Immature natural killer cell (primary cell): ENCODE measurements around the gene SH2D1B. TPM values are rescaled to one million over a fixed set of nuclear protein-coding genes. Genes with fewer than 3 reads are reported as not detected.

Experiments used
- DNase-seq, 3 donors: peaks; one replicate each; pipeline ENCODE4 v3.0.0; 2022; ENCODE audit warnings: mixed read lengths in 1 of 3
- H3K27ac Mint-ChIP-seq, 6 donors: one replicate each; pipeline ENCODE4 v1.8.0; 2020; ENCODE audit warnings: mixed read lengths in 6 of 6, mild to moderate bottlenecking in 5 of 6, inconsistent platforms in 4 of 6, moderate library complexity in 3 of 6
- H3K27me3 Mint-ChIP-seq, 3 donors: one replicate each; pipeline ENCODE4 v1.8.0; 2020 to 2021; ENCODE audit warnings: low read depth in 3 of 3, mild to moderate bottlenecking in 3 of 3, mixed read lengths in 3 of 3, moderate library complexity in 3 of 3, inconsistent platforms in 1 of 3
- H3K36me3 Mint-ChIP-seq, 3 donors: one replicate each; pipeline ENCODE4 v1.8.0; 2020; ENCODE audit warnings: mixed read lengths in 3 of 3, inconsistent platforms in 2 of 3, mild to moderate bottlenecking in 2 of 3
- H3K4me1 Mint-ChIP-seq, 2 donors: one replicate each; pipeline ENCODE4 v1.8.0; 2020; ENCODE audit warnings: inconsistent platforms in 2 of 2, mild to moderate bottlenecking in 2 of 2, mixed read lengths in 2 of 2, moderate library complexity in 1 of 2
- H3K4me3 Mint-ChIP-seq, 5 donors: one replicate each; pipeline ENCODE4 v1.8.0; 2020; ENCODE audit warnings: mild to moderate bottlenecking in 5 of 5, mixed read lengths in 5 of 5, inconsistent platforms in 3 of 5, moderate library complexity in 3 of 5
- H3K9me3 Mint-ChIP-seq, 6 donors: one replicate each; pipeline ENCODE4 v1.8.0; 2020; ENCODE audit warnings: mild to moderate bottlenecking in 6 of 6, mixed read lengths in 6 of 6, inconsistent platforms in 4 of 6, moderate library complexity in 3 of 6
- polyA plus RNA-seq, 3 donors: library from polyadenylated mRNA; unstranded; fragments of 300-500 nt; fragmentation: Illumina TruSeq; gene quantifications; one replicate each; pipeline ENCODE4 v1.2.3, GENCODE V29; 2021

Gene SH2D1B
- polyA plus RNA-seq, 3 donors from 2014 or later = 598 to 1,411 (median 608) TPM

- Mint-ChIP-seq H3K36me3 (no peaks in the 10 kb centered on the region), H3K4me1 (peaks cover 9 to 11% of the 10 kb centered on the region in 2 donors), H3K4me3 (no peak overlapping the region), H3K27ac (no peak overlapping the region), H3K27me3 (peaks cover 0 to 2% (median 2%) of the 10 kb centered on the region in 3 donors), H3K9me3 (no peaks in the 10 kb centered on the region)
- DNase-seq = no peak
Observed at GRCh38 chr1:162370721-162371120, 41.2 kb downstream of the SH2D1B start.

DNA sequence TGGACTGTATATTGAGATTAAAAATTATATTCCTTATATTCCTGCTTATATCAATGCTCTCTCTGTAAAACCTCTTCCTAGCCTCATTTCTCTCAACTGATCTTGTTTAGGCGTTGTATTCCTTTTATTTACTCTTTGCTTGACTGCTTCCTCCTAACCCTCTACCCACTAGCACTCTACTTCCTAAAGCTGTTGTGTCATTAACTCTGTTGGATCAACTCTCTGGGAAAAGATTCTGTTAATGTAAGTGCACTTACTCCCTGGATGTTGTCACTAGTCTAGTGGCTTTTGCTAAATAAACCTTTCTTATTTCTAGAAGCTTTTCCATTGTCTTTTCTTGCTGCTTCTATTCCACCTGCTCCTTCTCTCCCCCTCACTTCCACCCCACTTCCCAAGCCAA is 41.8 kb downstream of the SH2D1B start:
- Mint-ChIP-seq H3K27ac (no peak overlapping the region), H3K36me3 (no peaks in the 10 kb centered on the region), H3K4me3 (no peak overlapping the region), H3K27me3 (peaks cover 0 to 2% (median 2%) of the 10 kb centered on the region in 3 donors), H3K4me1 (peaks cover 9 to 11% of the 10 kb centered on the region in 2 donors), H3K9me3 (no peaks in the 10 kb centered on the region)
- no peak for DNase-seq

DNA sequence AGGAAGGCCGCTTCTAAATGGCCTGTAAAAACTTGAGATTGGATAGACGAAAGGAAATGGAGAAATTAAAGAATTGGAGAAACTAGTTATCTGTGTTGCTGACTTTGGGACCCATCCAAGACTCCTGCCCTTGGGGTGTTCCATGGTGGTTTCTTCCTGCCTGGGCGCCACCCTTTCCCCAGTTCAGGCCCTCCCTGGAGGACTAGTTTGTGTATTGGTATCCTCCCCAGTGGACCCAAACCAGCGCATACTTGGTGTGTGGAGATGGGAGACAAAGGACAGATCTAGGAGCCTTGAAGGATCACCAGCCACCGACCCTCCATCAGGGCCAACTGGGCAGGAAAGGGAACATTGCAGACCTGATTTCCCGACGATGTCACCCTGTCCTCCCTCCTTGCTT is 42.4 kb downstream of the SH2D1B start:
- H3K36me3 Mint-ChIP-seq = no peaks in the 10 kb centered on the region

GRCh38 chr1:162368451-162368850 is 43.5 kb downstream of the SH2D1B start:
- H3K27me3 Mint-ChIP-seq = peaks cover 0 to 2% (median 2%) of the 10 kb centered on the region in 3 donors
- DNase-seq = no peak
- H3K36me3 Mint-ChIP-seq = no peaks in the 10 kb centered on the region
- no peak overlapping the region for H3K27ac Mint-ChIP-seq
- H3K4me3 Mint-ChIP-seq = no peak overlapping the region
- peaks cover 9 to 11% of the 10 kb centered on the region in 2 donors for H3K4me1 Mint-ChIP-seq
- no peaks in the 10 kb centered on the region for H3K9me3 Mint-ChIP-seq

More for the DNA sequence above, 42.4 kb downstream of the SH2D1B start:
- Mint-ChIP-seq H3K4me1 (peaks cover 9 to 11% of the 10 kb centered on the region in 2 donors), H3K4me3 (no peak overlapping the region), H3K9me3 (no peaks in the 10 kb centered on the region), H3K27me3 (peaks cover 0 to 2% (median 2%) of the 10 kb centered on the region in 3 donors), H3K27ac (no peak overlapping the region)
- DNase-seq = no peak

- no peak overlapping the region for H3K4me3 Mint-ChIP-seq
- H3K27ac Mint-ChIP-seq = no peak overlapping the region
- H3K27me3 Mint-ChIP-seq = peaks cover 0 to 2% (median 2%) of the 10 kb centered on the region in 3 donors
- no peaks in the 10 kb centered on the region for H3K36me3 Mint-ChIP-seq
- no peak for DNase-seq
- no peaks in the 10 kb centered on the region for H3K9me3 Mint-ChIP-seq
- H3K4me1 Mint-ChIP-seq = peaks cover 6 to 8% of the 10 kb centered on the region in 2 donors
Observed at GRCh38 chr1:162367772-162368171, 44.2 kb downstream of the SH2D1B start.

GRCh38 chr1:162367073-162367472 is 44.9 kb downstream of the SH2D1B start:
- H3K27me3 Mint-ChIP-seq = peaks cover 0 to 2% (median 2%) of the 10 kb centered on the region in 3 donors
- no peaks in the 10 kb centered on the region for H3K9me3 Mint-ChIP-seq
- H3K4me3 Mint-ChIP-seq = peak overlapping the region in 3 of 5 donors; percentile 8 to 57 (median 41)
- peaks cover 0 to under 1% of the 10 kb centered on the region in 2 donors for H3K4me1 Mint-ChIP-seq
- DNase-seq = no peak
- H3K27ac Mint-ChIP-seq = no peak overlapping the region
- no peaks in the 10 kb centered on the region for H3K36me3 Mint-ChIP-seq

DNA sequence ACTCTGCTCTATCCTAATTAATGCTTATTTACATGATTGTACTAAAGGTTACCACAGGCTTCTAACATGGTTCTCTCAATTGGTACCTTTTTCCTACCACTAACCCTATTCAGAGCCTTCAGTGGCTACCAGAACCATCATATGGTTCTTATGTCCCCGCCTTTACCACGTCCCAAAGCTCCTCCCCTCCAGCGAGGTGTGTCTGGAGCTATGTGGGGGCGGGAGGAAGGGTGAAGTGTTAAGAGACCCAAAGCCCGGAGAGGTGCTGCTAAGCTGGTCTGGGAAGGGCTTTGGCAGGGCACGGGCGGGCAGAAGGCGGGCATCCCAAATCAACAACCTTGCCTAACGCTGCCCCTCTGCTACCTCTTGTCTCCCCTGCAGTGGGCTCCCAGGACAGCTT is 45.3 kb downstream of the SH2D1B start:
- Mint-ChIP-seq H3K36me3 (no peaks in the 10 kb centered on the region), H3K27ac (no peak overlapping the region), H3K27me3 (peaks cover 0 to 2% (median 2%) of the 10 kb centered on the region in 3 donors), H3K9me3 (no peaks in the 10 kb centered on the region), H3K4me3 (peak overlapping the region in 3 of 5 donors; percentile 8 to 57 (median 41)), H3K4me1 (no peaks in the 10 kb centered on the region)
- no peak for DNase-seq

- H3K36me3 Mint-ChIP-seq = no peaks in the 10 kb centered on the region
- no peaks in the 10 kb centered on the region for H3K9me3 Mint-ChIP-seq
- DNase-seq = no peak
- no peaks in the 10 kb centered on the region for H3K4me1 Mint-ChIP-seq
- peaks cover 0 to 2% (median 2%) of the 10 kb centered on the region in 3 donors for H3K27me3 Mint-ChIP-seq
- H3K27ac Mint-ChIP-seq = no peak overlapping the region
- no peak overlapping the region for H3K4me3 Mint-ChIP-seq
Observed at GRCh38 chr1:162366149-162366548, 45.8 kb downstream of the SH2D1B start.

DNA sequence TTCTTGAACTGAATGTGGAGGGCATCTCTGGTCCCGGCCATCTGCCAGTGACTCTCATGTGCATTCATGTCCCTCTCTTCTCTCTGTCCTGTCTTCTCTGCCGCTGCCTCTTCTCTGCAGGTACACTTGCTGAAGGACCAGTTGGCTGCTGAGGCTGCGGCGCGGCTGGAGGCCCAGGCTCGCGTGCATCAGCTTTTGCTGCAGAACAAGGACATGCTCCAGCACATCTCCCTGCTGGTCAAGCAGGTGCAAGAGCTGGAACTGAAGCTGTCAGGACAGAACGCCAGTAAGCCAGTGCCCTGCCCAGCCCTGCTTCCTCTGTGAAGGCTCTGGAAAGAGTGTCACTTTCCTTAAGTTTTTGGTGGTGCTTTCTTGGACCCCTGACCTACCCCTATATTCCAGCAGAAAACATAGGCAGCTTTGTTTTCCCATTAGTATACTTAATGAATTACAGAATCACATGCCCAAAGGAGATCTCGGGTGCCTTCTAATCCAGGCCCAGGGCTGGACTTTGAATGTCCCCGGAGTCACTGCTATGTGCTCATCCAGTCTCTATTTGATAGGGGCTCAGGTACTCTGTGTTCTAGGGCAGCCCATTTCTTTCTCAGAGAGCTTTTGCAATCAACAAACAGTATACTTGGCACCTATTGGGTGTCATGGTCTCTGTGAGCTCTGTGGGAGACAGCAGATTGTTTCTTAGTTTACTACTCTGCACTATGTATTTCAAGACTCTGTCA is 46.5 kb downstream of the SH2D1B start:
- Mint-ChIP-seq H3K27ac (no peak overlapping the region), H3K4me1 (no peaks in the 10 kb centered on the region), H3K36me3 (no peaks in the 10 kb centered on the region), H3K9me3 (no peaks in the 10 kb centered on the region), H3K4me3 (no peak overlapping the region), H3K27me3 (peaks cover 0 to 2% (median 2%) of the 10 kb centered on the region in 3 donors)
- no peak for DNase-seq

- no peak for DNase-seq
- H3K36me3 Mint-ChIP-seq = no peaks in the 10 kb centered on the region
- H3K9me3 Mint-ChIP-seq = no peaks in the 10 kb centered on the region
- no peak overlapping the region for H3K4me3 Mint-ChIP-seq
- no peaks in the 10 kb centered on the region for H3K4me1 Mint-ChIP-seq
- H3K27ac Mint-ChIP-seq = no peak overlapping the region
- H3K27me3 Mint-ChIP-seq = peaks cover under 1 to 2% (median 2%) of the 10 kb centered on the region in 3 donors
Observed at GRCh38 chr1:162364498-162364897, 47.4 kb downstream of the SH2D1B start.

- no peaks in the 10 kb centered on the region for H3K36me3 Mint-ChIP-seq
- peaks cover 2 to 4% (median 2%) of the 10 kb centered on the region in 3 donors for H3K27me3 Mint-ChIP-seq
- H3K9me3 Mint-ChIP-seq = no peaks in the 10 kb centered on the region
- no peak overlapping the region for H3K4me3 Mint-ChIP-seq
- DNase-seq = no peak
- H3K4me1 Mint-ChIP-seq = no peaks in the 10 kb centered on the region
- H3K27ac Mint-ChIP-seq = no peak overlapping the region
Observed at GRCh38 chr1:162363823-162364222, 48.1 kb downstream of the SH2D1B start.

- Mint-ChIP-seq H3K4me3 (no peak overlapping the region), H3K9me3 (no peaks in the 10 kb centered on the region), H3K4me1 (no peaks in the 10 kb centered on the region), H3K27me3 (peaks cover 0 to 4% (median 2%) of the 10 kb centered on the region in 3 donors), H3K27ac (no peak overlapping the region), H3K36me3 (no peaks in the 10 kb centered on the region)
- no peak for DNase-seq
Observed at GRCh38 chr1:162361349-162361748, 50.6 kb downstream of the SH2D1B start.

DNA sequence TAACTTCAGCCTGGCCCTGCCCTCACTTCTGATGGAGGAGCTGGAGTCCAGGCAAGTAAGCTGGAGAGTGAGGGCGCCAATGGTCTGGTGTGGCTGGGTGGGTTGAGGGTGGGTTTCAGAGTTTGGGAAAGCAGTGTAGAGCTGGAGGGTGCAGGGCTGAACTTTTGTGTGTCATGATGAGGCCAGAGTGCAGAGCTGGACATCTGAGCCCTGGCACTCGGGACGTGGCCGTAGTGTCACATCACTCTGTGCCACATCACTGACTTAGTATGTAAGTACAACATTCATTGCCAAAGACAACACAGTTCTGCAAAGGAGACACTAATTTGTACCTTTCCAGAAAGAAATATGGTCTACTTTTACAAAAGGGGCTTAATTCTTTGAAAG is 51.1 kb downstream of the SH2D1B start:
- H3K27ac Mint-ChIP-seq = no peak overlapping the region
- no peak for DNase-seq
- H3K4me1 Mint-ChIP-seq = no peaks in the 10 kb centered on the region
- H3K4me3 Mint-ChIP-seq = no peak overlapping the region
- peaks cover 0 to 4% (median 0%) of the 10 kb centered on the region in 3 donors for H3K27me3 Mint-ChIP-seq
- H3K36me3 Mint-ChIP-seq = no peaks in the 10 kb centered on the region
- H3K9me3 Mint-ChIP-seq = no peaks in the 10 kb centered on the region

- DNase-seq = no peak
- Mint-ChIP-seq H3K27ac (no peak overlapping the region), H3K27me3 (peaks cover 0 to 4% (median 0%) of the 10 kb centered on the region in 3 donors), H3K4me3 (no peak overlapping the region), H3K9me3 (no peaks in the 10 kb centered on the region), H3K36me3 (no peaks in the 10 kb centered on the region), H3K4me1 (no peaks in the 10 kb centered on the region)
Observed at GRCh38 chr1:162360237-162360873, 51.6 kb downstream of the SH2D1B start.
